Stimulated activated naive CD4-positive, alpha-beta T cell (primary cell): ENCODE results near the gene SERPINC1.
"Not testable (repeated sequence)": the region's sequence is repeated elsewhere in the genome, so short reads cannot be mapped to it uniquely, and the experiment has no call there.

Source experiments
- DNase-seq, 6 experiments: peaks; one replicate each; lab custom pipeline; 2025; lab: John Stamatoyannopoulos, UW

The SERPINC1 gene

DNA sequence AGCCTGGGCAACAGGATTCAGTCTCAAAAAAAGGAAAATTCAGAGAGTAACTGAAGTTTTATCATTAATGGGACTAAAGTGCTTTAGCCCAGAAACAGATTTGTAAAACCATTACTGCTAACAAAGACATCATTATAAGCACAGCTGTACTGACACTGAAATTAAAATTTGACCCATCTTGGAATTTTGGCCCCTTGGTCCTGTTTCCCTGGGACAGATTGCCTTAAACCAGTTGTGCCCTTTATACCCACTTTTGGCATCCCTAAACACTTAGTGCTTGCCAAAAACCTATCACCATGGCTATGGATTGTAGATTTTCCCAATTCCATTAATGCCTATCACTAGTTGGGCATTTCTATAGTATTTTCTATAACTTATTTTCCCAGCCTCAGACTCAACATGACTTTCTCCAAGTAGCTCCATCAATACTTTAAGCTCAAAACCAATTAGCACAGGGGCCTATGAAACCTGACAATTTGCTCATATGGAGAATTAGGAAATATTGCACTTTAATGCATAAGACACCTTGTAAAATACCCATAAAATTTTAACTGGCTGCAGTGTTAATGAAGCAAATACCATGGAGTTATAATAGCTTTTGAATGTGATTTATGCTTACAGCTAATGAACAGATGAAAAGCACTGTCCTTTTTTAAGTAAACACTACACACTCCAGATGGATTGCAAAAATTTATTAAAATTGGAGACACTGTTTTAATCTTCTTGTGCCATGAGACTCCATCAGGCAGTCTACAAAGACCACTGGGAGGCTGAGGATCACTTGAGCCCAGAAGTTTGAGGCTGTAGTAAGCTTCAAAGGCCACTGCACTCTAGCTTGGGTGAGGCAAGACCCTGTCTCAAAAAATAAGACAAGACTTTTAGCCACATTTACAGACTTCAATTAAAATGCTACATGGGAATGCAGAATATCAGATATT, 53.6 kb downstream of the SERPINC1 start:
- DNase-seq, result no peak

DNA sequence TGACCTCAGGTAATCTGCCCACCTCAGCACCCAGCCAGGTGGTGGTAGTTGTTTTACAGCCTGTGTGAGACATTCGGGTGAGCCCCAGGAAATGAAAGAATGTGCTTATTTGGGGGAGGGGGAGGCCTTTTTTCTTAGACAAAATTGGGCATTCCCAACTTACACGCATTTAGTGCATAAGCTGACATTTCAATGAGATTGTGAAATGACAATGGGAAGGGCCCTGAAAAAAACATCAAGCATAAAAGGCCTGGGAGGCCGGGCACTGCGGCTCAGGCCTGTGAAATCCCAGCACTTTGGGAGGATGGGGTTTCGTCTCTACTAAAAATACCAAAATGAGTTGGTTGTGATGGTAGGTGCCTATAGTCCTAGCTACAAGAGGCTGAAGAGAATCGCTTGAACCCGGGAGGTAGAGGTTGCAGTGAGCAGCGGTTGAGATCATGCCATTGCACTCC, 54.3 kb downstream of the SERPINC1 start:
- DNase-seq, result no peak

DNA sequence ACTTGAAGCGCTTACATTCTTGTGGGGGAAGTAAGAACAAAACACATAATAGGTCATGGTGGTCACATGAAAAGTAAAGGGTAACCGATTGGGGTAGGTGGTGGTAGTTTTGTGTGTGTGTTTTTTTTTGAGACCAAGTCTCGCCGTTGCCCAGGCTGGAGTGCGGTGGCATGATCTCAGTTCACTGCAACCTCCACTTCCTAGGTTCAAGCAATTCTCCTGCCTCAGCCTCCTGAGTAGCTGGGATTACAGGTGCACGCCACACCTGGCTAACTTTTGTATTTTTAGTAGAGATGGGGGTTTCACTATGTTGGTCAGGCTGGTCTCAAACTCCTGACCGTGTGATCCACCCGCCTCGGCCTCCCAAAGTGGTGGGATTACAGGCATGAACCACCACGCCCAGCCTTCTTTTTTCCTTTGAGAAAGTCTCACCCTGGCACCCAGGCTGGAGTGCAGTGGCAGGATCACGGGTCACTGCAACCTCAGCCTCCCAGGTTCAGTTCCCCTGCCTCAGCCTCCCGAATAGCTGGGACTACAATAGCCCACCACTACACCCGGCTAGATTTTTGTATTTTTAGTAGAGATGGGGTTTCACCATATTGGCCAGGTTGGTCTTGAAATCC, 54.9 kb downstream of the SERPINC1 start:
- not testable (repeated sequence) for DNase-seq

DNA sequence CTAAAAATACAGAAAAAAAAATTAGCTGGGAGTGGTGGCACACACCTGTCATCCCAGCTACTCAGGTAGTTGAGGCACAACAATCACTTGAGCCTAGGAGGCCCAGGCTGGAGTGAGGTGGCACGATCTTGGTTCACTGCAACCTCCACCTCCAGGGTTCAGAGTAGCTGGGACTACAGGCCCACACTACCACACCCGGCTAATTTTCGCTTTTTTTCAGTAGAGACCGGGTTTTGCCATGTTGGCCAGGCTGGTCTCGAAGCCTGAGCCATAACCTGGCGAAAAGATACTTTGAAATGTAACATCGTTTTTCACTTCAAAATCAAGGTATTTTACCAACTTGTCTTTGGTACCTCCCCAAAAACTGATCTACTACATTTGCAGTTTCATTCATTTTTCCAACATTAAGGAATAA, 55.4 kb downstream of the SERPINC1 start:
- no peak for DNase-seq

DNA sequence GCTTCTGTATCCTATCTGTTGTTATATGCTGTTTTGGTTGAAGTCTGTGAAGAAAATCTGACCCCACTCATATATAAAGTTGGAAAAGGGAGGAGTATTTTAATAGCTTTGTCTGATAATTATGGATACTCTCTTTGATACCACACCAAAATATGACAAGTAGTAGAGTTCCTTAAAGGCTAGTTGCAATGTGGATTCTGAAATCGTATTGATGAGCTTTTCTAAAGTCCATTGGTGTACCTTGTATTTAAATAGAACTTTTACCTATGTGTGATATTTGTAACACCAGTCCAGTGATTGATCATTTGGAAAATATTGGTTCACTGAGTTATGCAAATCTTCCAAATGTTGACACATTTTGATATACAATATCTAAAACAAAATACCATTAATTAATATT, 57.1 kb downstream of the SERPINC1 start:
- no peak for DNase-seq

DNA sequence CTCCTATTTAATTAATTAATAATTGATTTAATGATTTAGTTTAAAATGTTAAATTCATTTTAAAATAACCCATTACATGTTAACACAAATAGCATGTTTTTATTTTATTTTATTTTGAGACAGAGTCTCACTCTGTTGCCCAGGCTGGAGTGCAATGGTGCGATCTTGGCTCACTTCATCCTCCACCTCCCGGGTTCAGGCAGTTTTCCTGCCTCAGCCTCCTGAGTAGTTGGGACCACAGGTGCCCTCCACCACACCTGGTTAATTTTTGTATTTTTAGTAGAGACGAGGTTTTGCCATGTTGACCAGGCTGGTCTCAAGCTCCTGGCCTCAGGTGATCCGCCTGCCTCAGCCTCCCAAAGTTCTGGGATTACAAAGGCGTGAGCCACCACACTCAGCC, 57.6 kb downstream of the SERPINC1 start:
- DNase-seq, result not testable (repeated sequence)

DNA sequence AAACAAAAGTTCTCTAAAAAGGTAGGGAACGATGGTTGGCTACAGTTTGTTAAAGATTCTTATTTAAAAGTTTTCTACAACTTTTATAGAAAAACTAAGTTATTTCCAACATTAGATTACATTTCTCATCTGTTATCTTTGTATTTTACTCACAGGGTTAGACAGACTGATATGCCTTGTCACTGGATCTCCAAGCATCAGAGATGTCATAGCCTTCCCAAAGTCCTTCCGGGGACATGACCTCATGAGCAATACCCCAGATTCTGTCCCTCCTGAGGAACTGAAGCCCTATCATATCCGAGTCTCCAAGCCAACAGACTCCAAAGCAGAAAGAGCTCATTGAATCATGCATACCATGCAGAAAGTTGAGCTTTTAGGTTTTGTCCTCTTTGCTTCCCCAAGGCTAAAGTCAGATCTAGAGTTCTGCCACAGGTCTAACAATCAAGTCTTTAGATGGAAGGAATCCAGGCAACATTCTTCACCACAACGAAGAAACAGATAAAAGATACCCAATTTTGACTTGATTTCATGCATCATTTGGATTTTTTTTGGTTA, 59.7 kb downstream of the SERPINC1 start:
- no peak for DNase-seq

DNA sequence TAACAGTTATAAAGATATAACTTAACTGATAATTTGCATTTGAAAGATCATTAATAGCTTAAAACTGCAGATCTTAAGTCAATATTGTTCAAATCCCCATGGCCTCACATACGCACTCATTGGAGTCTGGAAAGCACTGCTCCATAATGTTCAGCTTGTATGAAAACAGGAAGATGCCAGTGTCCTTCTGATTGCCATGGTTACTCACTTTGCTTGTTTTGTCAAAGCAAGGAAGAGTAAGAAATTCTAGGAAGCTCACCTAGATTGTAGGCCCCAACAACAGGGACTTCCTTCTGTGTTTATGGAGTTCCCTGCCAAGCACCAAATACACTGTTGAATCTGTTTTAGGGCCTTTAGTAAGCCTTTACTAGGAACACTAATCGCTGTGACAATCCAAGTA, 60.2 kb downstream of the SERPINC1 start:
- no peak for DNase-seq

DNA sequence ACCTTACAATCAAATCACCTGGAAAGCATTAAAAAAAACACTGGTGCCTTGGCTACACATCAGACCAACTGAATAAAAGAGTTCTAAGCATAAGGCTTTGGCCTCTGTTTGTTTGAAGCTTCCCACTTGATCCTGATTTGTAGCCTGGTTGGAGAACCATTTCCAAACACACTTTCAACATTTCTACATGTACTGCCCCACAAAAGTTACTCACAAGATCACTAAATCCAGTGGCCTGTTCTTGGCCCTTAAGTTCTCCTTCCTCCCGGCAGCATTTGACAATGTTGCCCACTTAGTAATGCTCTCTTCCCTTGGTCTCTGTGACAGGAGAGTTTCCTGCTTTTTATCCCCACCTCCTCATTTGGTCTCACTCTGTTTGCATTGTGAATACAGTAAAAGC, 61.1 kb downstream of the SERPINC1 start:
- DNase-seq, result no peak
